ENCODE data around the gene STK32A.
A peak's percentile ranks its signal among the peaks of the same experiment; 100 is the strongest.

Gene STK32A

DNA sequence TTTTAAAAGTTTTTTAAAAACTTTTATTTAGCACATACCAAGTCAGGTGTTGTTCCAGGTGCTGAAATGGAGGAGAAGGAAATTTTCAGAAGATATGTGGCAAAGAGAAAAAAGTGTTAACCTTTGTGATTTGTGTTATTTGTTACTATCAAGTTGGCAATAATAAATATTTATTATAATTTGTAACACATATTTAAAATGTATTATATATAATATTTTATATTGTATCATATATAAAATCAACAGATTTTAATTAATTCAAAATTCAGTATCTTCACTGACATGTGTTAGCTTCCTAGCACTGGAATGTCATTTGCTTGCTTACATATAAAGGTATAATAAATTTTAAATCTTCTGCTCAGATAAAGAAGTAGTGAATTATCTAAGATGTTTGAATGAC is 71.5 kb downstream of the STK32A start:
- H3K9ac ChIP-seq (ENCODE audit: low read depth in 1 of 2, low read length in 2 of 2) = no peak overlapping the region
- no peaks in the 10 kb centered on the region for H3K27me3 ChIP-seq (ENCODE audit: control insufficient read depth in 2 of 2, insufficient read depth in 2 of 2, low read length in 2 of 2)
- no peak overlapping the region for H3K27ac ChIP-seq (ENCODE audit: low read depth in 2 of 2, low read length in 2 of 2)
- H3K36me3 ChIP-seq (ENCODE audit: control insufficient read depth in 2 of 2, insufficient read depth in 2 of 2, low read length in 2 of 2) = no peaks in the 10 kb centered on the region
- no peak overlapping the region for H3K4me3 ChIP-seq (ENCODE audit: low read length in 2 of 2)
- peaks cover 0 to 2% of the 10 kb centered on the region in 2 donors for H3K4me1 ChIP-seq (ENCODE audit: control insufficient read depth in 2 of 2, insufficient read depth in 2 of 2, low read length in 2 of 2)
- no peaks in the 10 kb centered on the region for H3K9me3 ChIP-seq (ENCODE audit: control insufficient read depth in 2 of 2, low read length in 2 of 2)

GRCh38 chr5:147307170-147307569 is 72.3 kb downstream of the STK32A start:
- H3K4me1 ChIP-seq (ENCODE audit: control insufficient read depth in 2 of 2, insufficient read depth in 2 of 2, low read length in 2 of 2) = peaks cover 0 to 2% of the 10 kb centered on the region in 2 donors
- no peaks in the 10 kb centered on the region for H3K27me3 ChIP-seq (ENCODE audit: control insufficient read depth in 2 of 2, insufficient read depth in 2 of 2, low read length in 2 of 2)
- no peak overlapping the region for H3K27ac ChIP-seq (ENCODE audit: low read depth in 2 of 2, low read length in 2 of 2)
- H3K9me3 ChIP-seq (ENCODE audit: control insufficient read depth in 2 of 2, low read length in 2 of 2) = no peaks in the 10 kb centered on the region
- no peak overlapping the region for H3K9ac ChIP-seq (ENCODE audit: low read depth in 1 of 2, low read length in 2 of 2)
- H3K4me3 ChIP-seq (ENCODE audit: low read length in 2 of 2) = no peak overlapping the region
- no peaks in the 10 kb centered on the region for H3K36me3 ChIP-seq (ENCODE audit: control insufficient read depth in 2 of 2, insufficient read depth in 2 of 2, low read length in 2 of 2)

DNA sequence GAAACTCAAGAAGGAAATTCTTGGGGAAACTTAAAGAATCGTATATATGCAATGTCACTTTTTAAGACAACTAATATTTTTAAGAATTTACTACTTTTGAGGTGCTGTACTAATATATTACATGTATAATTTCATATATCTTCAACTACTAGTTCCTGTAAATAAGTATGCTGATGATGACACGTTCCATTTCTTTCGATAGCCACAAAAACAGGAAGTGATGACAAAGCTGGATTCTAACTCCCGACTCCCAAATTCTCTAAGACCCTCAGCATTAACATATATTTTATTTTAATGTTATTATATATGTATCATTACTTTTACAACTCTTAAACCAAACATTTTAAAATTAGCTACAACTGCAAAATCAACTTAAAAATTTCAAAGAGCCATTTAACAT is 74.8 kb downstream of the STK32A start:
- Histone ChIP-seq H3K27me3 (ENCODE audit: control insufficient read depth in 2 of 2, insufficient read depth in 2 of 2, low read length in 2 of 2) (no peaks in the 10 kb centered on the region), H3K9ac (ENCODE audit: low read depth in 1 of 2, low read length in 2 of 2) (no peak overlapping the region), H3K4me1 (ENCODE audit: control insufficient read depth in 2 of 2, insufficient read depth in 2 of 2, low read length in 2 of 2) (peaks cover 0 to 2% of the 10 kb centered on the region in 2 donors), H3K27ac (ENCODE audit: low read depth in 2 of 2, low read length in 2 of 2) (no peak overlapping the region), H3K9me3 (ENCODE audit: control insufficient read depth in 2 of 2, low read length in 2 of 2) (no peaks in the 10 kb centered on the region), H3K36me3 (ENCODE audit: control insufficient read depth in 2 of 2, insufficient read depth in 2 of 2, low read length in 2 of 2) (no peaks in the 10 kb centered on the region), H3K4me3 (ENCODE audit: low read length in 2 of 2) (no peak overlapping the region)

GRCh38 chr5:147310059-147310704 is 75.4 kb downstream of the STK32A start:
- Histone ChIP-seq H3K9me3 (ENCODE audit: control insufficient read depth in 2 of 2, low read length in 2 of 2) (no peaks in the 10 kb centered on the region), H3K4me3 (ENCODE audit: low read length in 2 of 2) (peak overlapping the region in 1 of 2 donors; percentile 37), H3K27me3 (ENCODE audit: control insufficient read depth in 2 of 2, insufficient read depth in 2 of 2, low read length in 2 of 2) (no peaks in the 10 kb centered on the region), H3K9ac (ENCODE audit: low read depth in 1 of 2, low read length in 2 of 2) (no peak overlapping the region), H3K27ac (ENCODE audit: low read depth in 2 of 2, low read length in 2 of 2) (peak overlapping the region; percentile 46 to 75), H3K36me3 (ENCODE audit: control insufficient read depth in 2 of 2, insufficient read depth in 2 of 2, low read length in 2 of 2) (no peaks in the 10 kb centered on the region), H3K4me1 (ENCODE audit: control insufficient read depth in 2 of 2, insufficient read depth in 2 of 2, low read length in 2 of 2) (peaks cover 0 to 2% of the 10 kb centered on the region in 2 donors)

DNA sequence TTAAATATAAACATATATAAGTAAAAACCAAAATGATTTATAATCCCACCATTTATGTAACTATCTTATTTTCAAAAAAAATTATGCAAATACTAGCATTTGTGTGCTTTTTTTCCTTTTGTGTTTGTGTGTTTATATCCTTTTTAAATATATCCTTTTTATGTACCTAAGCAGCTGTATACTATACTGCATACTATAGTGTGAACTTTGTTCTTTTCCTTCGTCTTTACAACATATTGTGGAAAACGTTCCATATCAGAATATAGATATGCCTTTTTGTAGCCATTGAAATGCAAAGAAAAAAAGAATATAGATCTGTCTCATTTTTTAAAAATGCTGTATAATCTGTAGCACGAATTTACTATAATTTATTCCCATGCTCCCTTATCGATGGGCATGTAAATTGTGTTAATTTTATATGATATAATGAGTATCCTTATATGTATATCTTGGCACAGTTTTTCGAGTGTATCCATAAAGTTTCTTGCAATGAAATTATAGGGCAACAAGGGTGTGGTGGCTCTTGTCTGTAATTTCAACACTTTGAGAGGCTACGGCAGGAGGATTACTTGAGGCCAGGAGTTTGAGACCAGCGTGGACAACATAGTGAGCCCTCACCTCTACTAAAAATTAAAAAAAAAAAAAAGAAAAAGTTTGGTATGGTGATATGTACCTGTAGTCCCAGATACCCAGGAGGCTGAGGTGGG is 83.3 kb downstream of the STK32A start:
- no peaks in the 10 kb centered on the region for H3K27me3 ChIP-seq (ENCODE audit: control insufficient read depth in 2 of 2, insufficient read depth in 2 of 2, low read length in 2 of 2)
- H3K9me3 ChIP-seq (ENCODE audit: control insufficient read depth in 2 of 2, low read length in 2 of 2) = no peaks in the 10 kb centered on the region
- H3K27ac ChIP-seq (ENCODE audit: low read depth in 2 of 2, low read length in 2 of 2) = no peak overlapping the region
- no peaks in the 10 kb centered on the region for H3K36me3 ChIP-seq (ENCODE audit: control insufficient read depth in 2 of 2, insufficient read depth in 2 of 2, low read length in 2 of 2)
- no peaks in the 10 kb centered on the region for H3K4me1 ChIP-seq (ENCODE audit: control insufficient read depth in 2 of 2, insufficient read depth in 2 of 2, low read length in 2 of 2)
- H3K4me3 ChIP-seq (ENCODE audit: low read length in 2 of 2) = no peak overlapping the region
- H3K9ac ChIP-seq (ENCODE audit: low read depth in 1 of 2, low read length in 2 of 2) = no peak overlapping the region

DNA sequence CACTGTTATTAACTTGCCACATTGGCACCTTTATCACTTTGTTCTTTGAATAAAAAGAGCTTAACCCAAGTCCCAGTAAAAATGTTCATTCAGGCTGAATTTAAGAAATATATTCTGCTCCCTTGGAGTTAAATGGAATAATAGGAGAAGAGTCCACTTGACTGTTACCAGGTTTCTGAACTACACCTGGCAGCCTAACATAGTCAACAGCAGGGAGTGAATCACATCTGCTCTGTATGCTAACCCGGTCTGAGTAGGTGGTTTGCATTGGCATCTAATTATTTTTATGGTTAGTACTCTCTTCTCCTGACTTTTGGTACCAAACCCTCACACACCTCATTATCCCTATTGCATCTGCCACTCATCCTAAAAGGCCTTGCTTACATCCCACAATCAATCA is 86.7 kb downstream of the STK32A start:
- no peaks in the 10 kb centered on the region for H3K9me3 ChIP-seq (ENCODE audit: control insufficient read depth in 2 of 2, low read length in 2 of 2)
- no peak overlapping the region for H3K9ac ChIP-seq (ENCODE audit: low read depth in 1 of 2, low read length in 2 of 2)
- H3K27me3 ChIP-seq (ENCODE audit: control insufficient read depth in 2 of 2, insufficient read depth in 2 of 2, low read length in 2 of 2) = no peaks in the 10 kb centered on the region
- H3K4me3 ChIP-seq (ENCODE audit: low read length in 2 of 2) = no peak overlapping the region
- no peaks in the 10 kb centered on the region for H3K4me1 ChIP-seq (ENCODE audit: control insufficient read depth in 2 of 2, insufficient read depth in 2 of 2, low read length in 2 of 2)
- H3K36me3 ChIP-seq (ENCODE audit: control insufficient read depth in 2 of 2, insufficient read depth in 2 of 2, low read length in 2 of 2) = no peaks in the 10 kb centered on the region
- no peak overlapping the region for H3K27ac ChIP-seq (ENCODE audit: low read depth in 2 of 2, low read length in 2 of 2)

GRCh38 chr5:147327421-147327820 is 92.6 kb downstream of the STK32A start:
- no peaks in the 10 kb centered on the region for H3K27me3 ChIP-seq (ENCODE audit: control insufficient read depth in 2 of 2, insufficient read depth in 2 of 2, low read length in 2 of 2)
- no peaks in the 10 kb centered on the region for H3K36me3 ChIP-seq (ENCODE audit: control insufficient read depth in 2 of 2, insufficient read depth in 2 of 2, low read length in 2 of 2)
- no peak overlapping the region for H3K27ac ChIP-seq (ENCODE audit: low read depth in 2 of 2, low read length in 2 of 2)
- H3K4me1 ChIP-seq (ENCODE audit: control insufficient read depth in 2 of 2, insufficient read depth in 2 of 2, low read length in 2 of 2) = no peaks in the 10 kb centered on the region
- H3K9me3 ChIP-seq (ENCODE audit: control insufficient read depth in 2 of 2, low read length in 2 of 2) = no peaks in the 10 kb centered on the region
- no peak overlapping the region for H3K4me3 ChIP-seq (ENCODE audit: low read length in 2 of 2)
- H3K9ac ChIP-seq (ENCODE audit: low read depth in 1 of 2, low read length in 2 of 2) = no peak overlapping the region

GRCh38 chr5:147327905-147328304 is 93.1 kb downstream of the STK32A start:
- no peaks in the 10 kb centered on the region for H3K9me3 ChIP-seq (ENCODE audit: control insufficient read depth in 2 of 2, low read length in 2 of 2)
- H3K4me3 ChIP-seq (ENCODE audit: low read length in 2 of 2) = no peak overlapping the region
- no peaks in the 10 kb centered on the region for H3K4me1 ChIP-seq (ENCODE audit: control insufficient read depth in 2 of 2, insufficient read depth in 2 of 2, low read length in 2 of 2)
- no peak overlapping the region for H3K9ac ChIP-seq (ENCODE audit: low read depth in 1 of 2, low read length in 2 of 2)
- H3K27ac ChIP-seq (ENCODE audit: low read depth in 2 of 2, low read length in 2 of 2) = no peak overlapping the region
- H3K27me3 ChIP-seq (ENCODE audit: control insufficient read depth in 2 of 2, insufficient read depth in 2 of 2, low read length in 2 of 2) = no peaks in the 10 kb centered on the region
- no peaks in the 10 kb centered on the region for H3K36me3 ChIP-seq (ENCODE audit: control insufficient read depth in 2 of 2, insufficient read depth in 2 of 2, low read length in 2 of 2)

GRCh38 chr5:147332658-147333057 is 97.8 kb downstream of the STK32A start:
- Histone ChIP-seq H3K9ac (ENCODE audit: low read depth in 1 of 2, low read length in 2 of 2) (no peak overlapping the region), H3K4me3 (ENCODE audit: low read length in 2 of 2) (no peak overlapping the region), H3K9me3 (ENCODE audit: control insufficient read depth in 2 of 2, low read length in 2 of 2) (no peaks in the 10 kb centered on the region), H3K27ac (ENCODE audit: low read depth in 2 of 2, low read length in 2 of 2) (no peak overlapping the region), H3K36me3 (ENCODE audit: control insufficient read depth in 2 of 2, insufficient read depth in 2 of 2, low read length in 2 of 2) (no peaks in the 10 kb centered on the region), H3K4me1 (ENCODE audit: control insufficient read depth in 2 of 2, insufficient read depth in 2 of 2, low read length in 2 of 2) (no peaks in the 10 kb centered on the region), H3K27me3 (ENCODE audit: control insufficient read depth in 2 of 2, insufficient read depth in 2 of 2, low read length in 2 of 2) (no peaks in the 10 kb centered on the region)

DNA sequence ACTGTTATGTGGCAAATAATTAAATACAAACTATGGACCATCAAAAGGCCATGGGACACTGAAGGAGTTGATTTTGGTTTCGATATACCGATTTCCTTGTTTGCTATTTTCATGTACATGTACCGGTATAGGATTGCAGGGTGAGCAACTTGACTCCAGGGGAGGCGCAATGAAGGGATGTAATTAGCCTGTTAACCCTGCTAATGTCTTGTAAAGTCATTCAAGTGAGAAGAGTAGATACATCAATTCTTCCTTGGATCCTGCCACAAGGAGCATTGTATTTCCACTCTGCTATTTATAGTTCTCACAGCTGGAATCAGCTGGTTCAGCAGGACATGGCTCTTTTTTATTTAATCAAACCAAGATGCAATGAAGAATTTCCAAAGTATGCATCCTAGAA is 102.0 kb downstream of the STK32A start:
- Histone ChIP-seq H3K36me3 (ENCODE audit: control insufficient read depth in 2 of 2, insufficient read depth in 2 of 2, low read length in 2 of 2) (no peaks in the 10 kb centered on the region), H3K9me3 (ENCODE audit: control insufficient read depth in 2 of 2, low read length in 2 of 2) (no peaks in the 10 kb centered on the region), H3K4me3 (ENCODE audit: low read length in 2 of 2) (no peak overlapping the region), H3K9ac (ENCODE audit: low read depth in 1 of 2, low read length in 2 of 2) (no peak overlapping the region), H3K27ac (ENCODE audit: low read depth in 2 of 2, low read length in 2 of 2) (no peak overlapping the region), H3K27me3 (ENCODE audit: control insufficient read depth in 2 of 2, insufficient read depth in 2 of 2, low read length in 2 of 2) (no peaks in the 10 kb centered on the region), H3K4me1 (ENCODE audit: control insufficient read depth in 2 of 2, insufficient read depth in 2 of 2, low read length in 2 of 2) (no peaks in the 10 kb centered on the region)

All from mucosa of rectum (tissue), 2 donors.